D721Med (cell line): ENCODE measurements around the gene TJAP1.

Experiments used
- DNase-seq: peaks from one replicate; pipeline ENCODE4 v3.0.0; 2011; ENCODE audit warnings: low spot score; ENCODE audit not compliant: insufficient read length
- FAIRE-seq: peaks from 2 replicates; lab custom pipeline; 2011; peaks lifted over from hg19 to GRCh38; lab: Jason Lieb, UNC
- TF ChIP-seq, protein P1 (sequence below): IDR thresholded peaks from 2 replicates; pipeline ENCODE4 v1.5.1; 2012; ENCODE audit warnings: mild to moderate bottlenecking, control low read depth; ENCODE audit not compliant: insufficient read depth; ENCODE audit errors: missing control alignments

TJAP1 gene

DNA sequence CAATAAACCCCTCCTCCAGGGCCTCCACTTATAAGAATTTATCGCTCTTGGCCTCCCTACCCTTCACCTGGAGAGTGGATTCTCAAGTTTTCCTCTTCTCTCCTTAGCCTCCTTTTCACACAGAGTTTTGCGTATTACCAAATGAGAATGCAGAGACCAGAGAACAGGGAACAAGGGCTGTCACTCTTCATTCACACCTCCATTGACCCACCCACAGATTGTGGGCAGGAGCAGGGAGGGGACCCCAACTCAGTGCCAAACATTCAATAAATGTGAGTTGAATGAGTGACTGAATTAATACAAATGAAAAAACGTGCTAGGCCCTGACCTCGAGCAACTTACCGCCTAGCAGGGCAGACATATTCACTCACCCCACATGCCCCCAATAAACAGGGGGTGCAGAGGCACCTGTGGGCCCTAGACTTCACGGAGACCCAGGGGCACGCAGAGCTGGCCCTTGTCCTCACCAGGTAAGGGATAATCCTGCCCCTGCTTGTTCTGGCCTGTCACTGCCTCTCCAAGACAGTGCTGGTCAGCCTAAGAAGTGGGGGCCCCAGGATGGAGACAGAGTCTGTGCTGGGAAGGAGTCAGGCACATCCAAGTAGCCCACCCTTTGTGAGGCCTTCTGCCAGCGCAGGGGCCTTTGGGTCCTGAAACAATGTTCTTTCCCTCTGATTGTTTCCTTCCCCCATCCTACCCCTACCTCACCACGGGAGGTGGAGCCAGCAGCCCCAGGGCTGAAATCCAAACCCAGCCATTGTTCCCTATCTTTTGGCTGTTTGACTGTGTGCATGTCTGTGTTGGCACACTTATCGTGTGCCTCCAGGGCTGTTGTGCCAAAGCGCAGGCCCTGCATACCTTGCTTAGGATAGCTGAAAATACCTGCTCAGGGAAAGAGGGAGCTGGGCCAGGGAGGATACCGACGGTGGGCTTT, 8.4 kb upstream of the TJAP1 start:
- FAIRE-seq (no peak), DNase-seq (no peak)
- TF ChIP-seq, protein P1, sequence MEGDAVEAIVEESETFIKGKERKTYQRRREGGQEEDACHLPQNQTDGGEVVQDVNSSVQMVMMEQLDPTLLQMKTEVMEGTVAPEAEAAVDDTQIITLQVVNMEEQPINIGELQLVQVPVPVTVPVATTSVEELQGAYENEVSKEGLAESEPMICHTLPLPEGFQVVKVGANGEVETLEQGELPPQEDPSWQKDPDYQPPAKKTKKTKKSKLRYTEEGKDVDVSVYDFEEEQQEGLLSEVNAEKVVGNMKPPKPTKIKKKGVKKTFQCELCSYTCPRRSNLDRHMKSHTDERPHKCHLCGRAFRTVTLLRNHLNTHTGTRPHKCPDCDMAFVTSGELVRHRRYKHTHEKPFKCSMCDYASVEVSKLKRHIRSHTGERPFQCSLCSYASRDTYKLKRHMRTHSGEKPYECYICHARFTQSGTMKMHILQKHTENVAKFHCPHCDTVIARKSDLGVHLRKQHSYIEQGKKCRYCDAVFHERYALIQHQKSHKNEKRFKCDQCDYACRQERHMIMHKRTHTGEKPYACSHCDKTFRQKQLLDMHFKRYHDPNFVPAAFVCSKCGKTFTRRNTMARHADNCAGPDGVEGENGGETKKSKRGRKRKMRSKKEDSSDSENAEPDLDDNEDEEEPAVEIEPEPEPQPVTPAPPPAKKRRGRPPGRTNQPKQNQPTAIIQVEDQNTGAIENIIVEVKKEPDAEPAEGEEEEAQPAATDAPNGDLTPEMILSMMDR: no peak

DNA sequence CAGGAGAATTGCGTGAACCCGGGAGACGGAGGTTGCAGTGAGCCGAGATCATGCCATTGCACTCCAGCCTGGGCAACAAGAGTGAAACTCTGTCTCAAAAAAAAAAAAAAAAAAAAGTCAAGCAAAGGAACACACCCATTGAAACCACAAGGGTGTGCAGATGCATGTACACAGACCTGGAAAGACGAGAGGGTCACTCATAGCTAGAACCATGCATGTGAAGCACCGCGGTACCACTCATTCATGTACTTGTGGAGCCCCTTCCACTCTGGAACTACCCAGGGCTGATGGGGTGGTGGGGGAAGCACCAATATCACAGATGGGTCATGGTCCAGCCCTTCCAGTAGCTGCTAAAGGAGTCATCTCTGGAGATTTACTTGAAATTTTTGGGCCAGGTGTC, 7.4 kb upstream of the TJAP1 start:
- TF ChIP-seq, protein P1: no peak
- no peak for DNase-seq
- no peak for FAIRE-seq

DNA sequence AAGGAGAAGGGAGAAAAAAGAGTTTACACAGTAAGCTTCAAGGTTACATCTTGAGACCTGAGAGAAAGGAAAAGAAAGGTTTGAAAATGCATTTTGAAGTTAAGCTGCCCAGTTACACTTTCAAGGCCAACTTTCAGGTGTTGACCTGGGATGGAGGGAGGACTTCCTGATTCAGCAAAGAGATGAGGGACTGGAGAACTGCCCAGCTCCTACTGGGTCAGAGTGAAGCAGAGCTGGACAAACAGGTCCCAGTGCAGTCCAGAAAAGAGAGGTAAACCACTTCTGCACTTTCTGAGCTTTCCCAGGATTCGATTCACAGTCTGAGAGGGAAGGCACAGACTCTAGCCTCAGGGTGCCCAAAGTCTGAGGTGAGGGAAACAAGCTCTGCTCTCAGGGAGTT, 6.0 kb upstream of the TJAP1 start:
- TF ChIP-seq, protein P1: no peak
- no peak for FAIRE-seq

DNA sequence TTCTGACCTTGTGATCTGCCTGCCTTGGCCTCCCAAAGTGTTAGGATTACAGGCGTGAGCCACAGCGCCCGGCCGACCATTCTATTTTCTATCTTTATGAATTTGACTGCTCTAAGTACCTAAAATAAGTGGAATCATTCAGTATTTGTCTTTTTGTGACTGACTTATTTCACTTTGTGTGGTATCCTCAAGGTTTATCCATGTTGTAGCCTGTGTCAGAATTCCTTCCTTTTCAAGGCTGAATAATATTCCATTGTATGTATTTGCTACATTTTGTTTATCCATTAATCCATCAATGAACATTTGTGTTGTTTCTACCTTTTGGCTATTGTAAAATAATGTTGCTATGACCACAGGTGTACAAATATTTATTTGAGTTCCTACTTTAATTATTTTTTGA, 4.9 kb upstream of the TJAP1 start:
- TF ChIP-seq, protein P1: no peak
- DNase-seq (no peak), FAIRE-seq (no peak)

More for the DNA sequence above, 6.0 kb upstream of the TJAP1 start:
- DNase-seq: no peak

DNA sequence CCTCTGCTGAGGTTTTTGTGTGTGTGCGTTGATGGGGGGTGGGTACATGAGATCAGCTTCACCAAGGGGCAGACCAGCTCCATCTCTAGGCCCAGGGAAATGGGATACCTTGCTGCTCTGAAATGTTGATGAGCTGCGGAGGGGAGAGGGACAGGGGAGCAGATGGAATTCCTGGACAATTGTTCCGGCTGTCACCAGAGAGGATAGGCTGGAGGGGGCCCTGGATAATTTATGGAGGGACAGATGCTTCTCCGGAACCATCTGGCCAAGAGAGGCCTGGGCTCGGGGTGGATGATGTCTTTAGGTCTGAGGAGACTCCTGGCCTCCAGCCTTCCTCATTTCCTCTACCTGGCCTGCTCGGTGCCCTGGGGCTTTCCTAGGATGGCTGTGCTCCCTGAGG, 1.9 kb upstream of the TJAP1 start:
- DNase-seq (no peak), FAIRE-seq (no peak)
- TF ChIP-seq, protein P1: no peak

DNA sequence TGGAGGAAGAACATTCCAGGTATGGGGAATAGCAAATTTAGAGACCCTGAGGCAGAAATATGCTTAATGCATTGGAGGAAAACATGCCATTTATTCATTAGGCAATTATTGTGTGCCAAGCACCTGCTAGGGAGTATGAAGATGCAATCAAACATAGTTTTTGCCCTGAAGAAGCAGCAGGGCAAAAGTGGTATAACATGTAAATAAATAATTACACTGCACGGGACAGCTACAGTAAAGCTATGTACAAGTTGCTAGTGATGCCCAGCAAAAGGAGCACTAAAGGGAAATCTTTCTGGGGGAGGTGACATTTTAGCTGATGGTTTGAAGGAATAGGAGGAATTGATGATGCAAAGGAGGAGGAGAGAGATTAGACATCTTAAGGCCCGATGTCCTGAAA, 624 bp upstream of the TJAP1 start:
- no peak for DNase-seq
- FAIRE-seq: no peak
- TF ChIP-seq, protein P1: no peak

DNA sequence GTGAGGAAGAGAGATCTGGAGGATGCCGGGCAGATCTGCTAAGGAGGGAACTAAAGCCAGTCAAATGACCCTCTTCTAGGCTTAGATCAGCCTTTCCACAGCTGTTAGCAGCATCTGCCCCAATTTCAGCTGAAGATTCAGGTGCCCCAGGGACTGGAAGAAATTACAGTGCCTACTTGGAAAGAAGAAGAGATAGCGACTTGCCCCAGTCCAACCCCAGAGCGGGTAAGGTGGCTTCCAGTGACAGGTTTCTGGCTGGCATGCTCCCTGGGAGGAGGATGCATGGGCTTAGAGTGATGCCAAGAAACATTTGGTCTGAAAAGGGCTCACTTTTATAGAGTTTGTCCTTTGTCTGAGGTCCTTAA, 620 bp downstream of the TJAP1 start:
- TF ChIP-seq, protein P1: no peak
- FAIRE-seq (no peak), DNase-seq (no peak)
